Measurements from ENCODE around the gene CNDP1.

The CNDP1 gene

GRCh38 chr18:74529378-74529777 lies 4.9 kb upstream of the CNDP1 start:
- no peak for TF ChIP-seq FOXP2 (optimal IDR thresholded peaks at IDR 0.05; ENCODE audit: borderline replicate concordance, extremely low read depth, extremely low read length, insufficient read depth)
- TF ChIP-seq POLR2AphosphoS5 (IDR thresholded peaks at IDR 0.05; ENCODE audit: low read depth, low read length), result no peak
- no peak for TF ChIP-seq REST (IDR thresholded peaks at IDR 0.05; ENCODE audit: insufficient read depth in 1 of 2, low read depth in 2 of 2, low read length in 2 of 2)
- TF ChIP-seq TAF1 (IDR thresholded peaks at IDR 0.05; ENCODE audit: borderline replicate concordance, insufficient read depth, low read length), result no peak
- no peak for TF ChIP-seq SIN3A (IDR thresholded peaks at IDR 0.05; ENCODE audit: borderline replicate concordance, insufficient read depth, low read length)

- TF ChIP-seq REST (IDR thresholded peaks at IDR 0.05; ENCODE audit: insufficient read depth in 1 of 2, low read depth in 2 of 2, low read length in 2 of 2) (no peak), POLR2AphosphoS5 (IDR thresholded peaks at IDR 0.05; ENCODE audit: low read depth, low read length) (no peak), TAF1 (IDR thresholded peaks at IDR 0.05; ENCODE audit: borderline replicate concordance, insufficient read depth, low read length) (no peak), FOXP2 (optimal IDR thresholded peaks at IDR 0.05; ENCODE audit: borderline replicate concordance, extremely low read depth, extremely low read length, insufficient read depth) (no peak), SIN3A (IDR thresholded peaks at IDR 0.05; ENCODE audit: borderline replicate concordance, insufficient read depth, low read length) (no peak)
Observed at GRCh38 chr18:74529811-74530583, 4.3 kb upstream of the CNDP1 start.

GRCh38 chr18:74530584-74530862 lies 3.8 kb upstream of the CNDP1 start:
- no peak for TF ChIP-seq TAF1 (IDR thresholded peaks at IDR 0.05; ENCODE audit: borderline replicate concordance, insufficient read depth, low read length)
- TF ChIP-seq FOXP2 (optimal IDR thresholded peaks at IDR 0.05; ENCODE audit: borderline replicate concordance, extremely low read depth, extremely low read length, insufficient read depth), result no peak
- TF ChIP-seq SIN3A (IDR thresholded peaks at IDR 0.05; ENCODE audit: borderline replicate concordance, insufficient read depth, low read length), result no peak
- TF ChIP-seq REST (IDR thresholded peaks at IDR 0.05; ENCODE audit: insufficient read depth in 1 of 2, low read depth in 2 of 2, low read length in 2 of 2), result no peak
- no peak for TF ChIP-seq POLR2AphosphoS5 (IDR thresholded peaks at IDR 0.05; ENCODE audit: low read depth, low read length)

- TF ChIP-seq FOXP2 (optimal IDR thresholded peaks at IDR 0.05; ENCODE audit: borderline replicate concordance, extremely low read depth, extremely low read length, insufficient read depth) (no peak), SIN3A (IDR thresholded peaks at IDR 0.05; ENCODE audit: borderline replicate concordance, insufficient read depth, low read length) (no peak), POLR2AphosphoS5 (IDR thresholded peaks at IDR 0.05; ENCODE audit: low read depth, low read length) (no peak), TAF1 (IDR thresholded peaks at IDR 0.05; ENCODE audit: borderline replicate concordance, insufficient read depth, low read length) (no peak), REST (IDR thresholded peaks at IDR 0.05; ENCODE audit: insufficient read depth in 1 of 2, low read depth in 2 of 2, low read length in 2 of 2) (no peak)
Observed at GRCh38 chr18:74531043-74531442, 3.3 kb upstream of the CNDP1 start.

All from PFSK-1 (cell line).